H4 (cell line): ENCODE measurements around the gene STAT6. TPM values are rescaled to one million over a fixed set of nuclear protein-coding genes. Genes with fewer than 3 reads are reported as not detected.

ENCODE experiments used
- DNase-seq: peaks from one replicate; pipeline ENCODE4 v3.0.0-alpha.2; 2015; ENCODE audit warnings: low spot score
- total RNA-seq: library from RNA; depleted of rRNA; stranded (reverse); fragments of >200 nt; shearing (Covaris generic); gene quantifications from 2 replicates; pipeline ENCODE4 v1.2.3, GENCODE V29; 2014

The STAT6 gene
- total RNA-seq, 1 experiment from 2014 or later: 9.3 TPM

DNA sequence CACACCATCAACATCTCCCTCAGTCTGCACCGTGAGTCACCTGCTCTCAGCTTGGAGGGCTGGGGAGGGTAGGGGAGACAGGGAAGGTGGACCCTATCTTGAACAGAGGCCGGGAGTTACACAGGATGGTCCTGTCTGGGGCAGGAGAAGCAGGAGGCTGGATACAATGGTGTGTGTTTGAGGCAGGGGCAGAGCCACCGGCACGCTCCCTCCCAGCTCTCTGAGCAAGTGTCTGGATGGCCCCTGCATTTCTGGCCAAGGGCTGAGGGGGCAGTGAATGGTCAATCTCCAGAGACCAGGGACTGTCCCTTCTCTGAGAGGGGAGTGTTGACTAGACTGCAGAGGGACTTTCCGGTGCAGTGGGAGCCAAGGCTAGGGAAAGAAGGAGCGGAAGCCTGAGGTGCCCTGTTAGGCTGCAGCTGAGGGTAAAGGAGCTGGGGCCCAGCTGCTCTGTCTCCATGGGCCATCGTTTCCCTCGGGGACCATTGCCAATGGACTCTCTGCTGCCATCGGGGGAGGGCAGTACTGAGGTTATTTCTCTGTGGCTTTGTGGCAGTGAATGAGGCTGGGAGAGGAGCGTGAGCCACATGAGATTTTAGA, 34.4 kb upstream of the STAT6 start:
- no peak for DNase-seq

DNA sequence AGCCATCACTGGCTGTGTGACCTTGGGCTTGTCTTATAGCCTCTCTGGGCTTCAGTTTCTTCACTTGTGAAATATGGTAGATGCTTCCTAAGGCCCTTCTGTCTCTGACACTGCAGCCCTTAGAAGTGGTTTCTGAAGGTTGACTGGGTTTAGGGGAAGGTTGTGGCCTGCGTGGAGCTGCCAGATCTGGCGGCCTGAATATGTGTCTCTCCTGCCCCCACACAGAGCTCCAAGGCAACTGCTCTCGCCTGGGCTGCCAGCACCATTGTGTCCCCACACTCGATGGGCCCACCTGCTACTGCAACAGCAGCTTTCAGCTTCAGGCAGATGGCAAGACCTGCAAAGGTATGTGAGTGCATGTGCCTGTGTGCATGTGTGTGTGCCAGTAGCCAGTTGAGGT, 32.3 kb upstream of the STAT6 start:
- DNase-seq: no peak

GRCh38 chr12:57142727-57143126, 31.6 kb upstream of the STAT6 start:
- no peak for DNase-seq

DNA sequence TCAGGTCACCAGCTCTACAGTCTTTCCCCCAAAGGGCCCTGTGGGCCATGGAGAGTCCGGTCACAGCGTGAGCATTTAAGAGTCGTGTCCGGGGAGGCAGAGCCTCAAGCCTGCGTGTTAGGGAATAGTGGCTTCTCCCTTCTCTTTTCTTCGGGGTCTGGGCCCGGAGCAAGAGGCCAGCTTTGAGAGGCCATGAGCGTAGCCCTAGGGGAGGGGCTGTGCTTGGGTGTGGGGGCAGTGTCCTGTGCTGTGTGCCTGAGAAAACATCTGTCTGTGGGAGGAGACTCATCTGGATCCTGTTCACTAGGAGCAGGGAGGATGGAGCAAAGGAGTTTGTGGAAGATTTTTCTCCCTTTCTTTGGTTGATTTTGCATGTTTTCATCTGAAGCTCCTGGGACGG, 31.0 kb upstream of the STAT6 start:
- no peak for DNase-seq

DNA sequence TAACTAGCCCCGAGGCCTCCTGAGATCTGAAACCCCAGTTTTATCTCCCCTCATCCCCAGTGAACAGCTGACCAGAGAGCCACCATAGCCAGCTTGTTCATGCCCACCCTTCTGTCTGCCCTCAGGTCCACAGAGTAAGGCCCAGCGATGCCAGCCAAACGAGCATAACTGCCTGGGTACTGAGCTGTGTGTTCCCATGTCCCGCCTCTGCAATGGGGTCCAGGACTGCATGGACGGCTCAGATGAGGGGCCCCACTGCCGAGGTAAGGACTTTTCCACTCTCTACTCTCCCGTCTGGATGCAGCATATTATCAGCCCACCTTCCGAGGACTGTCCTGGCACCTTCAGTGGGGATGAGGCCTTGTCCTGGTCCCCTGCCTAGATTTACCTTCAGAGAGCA, 30.1 kb upstream of the STAT6 start:
- DNase-seq: no peak

DNA sequence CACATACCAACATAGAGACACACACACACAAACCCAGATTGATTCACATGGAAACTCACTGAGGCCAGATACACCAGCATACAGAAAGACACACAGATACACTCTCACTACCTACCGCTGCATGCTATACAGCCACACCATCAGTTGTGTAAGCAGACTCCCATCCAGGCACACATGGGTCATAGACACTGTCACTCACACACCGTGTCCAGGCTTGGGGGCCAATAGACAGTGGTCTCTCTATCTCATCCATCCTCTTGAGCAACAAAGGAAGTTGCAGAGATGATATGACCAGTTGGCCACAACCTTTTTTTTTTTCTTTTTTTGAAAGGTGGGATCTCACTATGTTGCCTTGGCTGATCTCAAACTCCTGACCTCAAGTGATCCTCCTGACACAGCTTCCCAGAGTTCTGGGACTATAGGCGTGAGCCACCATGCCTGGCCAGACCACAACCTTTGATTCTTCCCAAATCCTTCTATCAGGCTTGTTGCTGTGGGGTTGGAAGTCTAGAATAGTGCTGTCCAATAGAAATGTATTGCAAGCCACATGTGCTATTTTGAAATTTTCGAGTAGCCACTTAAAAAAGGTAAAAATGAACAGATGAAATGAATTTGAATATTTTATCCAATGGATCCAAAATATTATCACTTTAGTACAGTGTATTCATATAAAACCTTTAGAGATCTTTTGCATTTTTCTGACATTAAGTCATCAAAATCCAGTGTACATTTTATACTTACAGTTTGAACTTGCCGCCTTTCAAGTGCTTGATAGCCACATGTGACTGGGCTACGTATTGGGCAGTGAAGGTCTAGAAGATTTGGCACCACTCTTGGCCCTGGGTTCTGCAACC, 28.9 kb upstream of the STAT6 start:
- no peak for DNase-seq

DNA sequence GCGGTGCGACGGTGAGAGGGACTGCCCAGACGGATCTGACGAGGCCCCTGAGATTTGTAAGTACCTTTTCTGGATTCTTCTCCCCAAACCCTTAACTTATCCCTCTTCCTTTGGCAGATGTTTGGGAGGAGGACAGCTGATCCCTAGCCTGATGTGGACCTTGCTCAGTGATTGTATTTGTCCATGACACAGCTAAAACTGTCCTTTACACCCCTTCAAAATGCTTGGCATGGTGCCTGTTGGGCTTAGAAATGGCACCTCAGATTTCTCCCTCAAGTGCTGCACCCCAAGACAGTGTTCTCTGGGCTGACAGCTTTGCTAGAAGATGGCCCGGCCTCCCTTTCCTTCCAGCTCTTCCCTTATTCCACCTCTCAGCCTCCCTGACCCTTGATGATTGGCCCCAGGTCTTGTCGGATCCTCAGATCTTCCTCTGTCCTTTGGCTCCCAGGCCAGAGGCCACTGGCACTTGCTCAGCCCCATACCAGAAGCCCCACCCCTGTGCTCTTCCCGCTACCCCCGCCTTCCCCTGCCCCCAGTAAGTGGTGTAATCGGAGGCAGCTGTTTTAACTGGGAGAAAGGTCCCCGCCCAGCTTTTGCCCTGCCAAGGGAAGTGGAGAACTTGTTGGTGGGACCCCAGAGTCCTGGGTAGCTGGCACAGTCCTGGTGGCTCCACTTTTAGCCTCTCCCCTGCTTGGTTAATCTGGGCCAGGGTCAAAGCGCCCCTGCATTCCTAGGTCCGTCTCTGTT, 27.5 kb upstream of the STAT6 start:
- DNase-seq: no peak

DNA sequence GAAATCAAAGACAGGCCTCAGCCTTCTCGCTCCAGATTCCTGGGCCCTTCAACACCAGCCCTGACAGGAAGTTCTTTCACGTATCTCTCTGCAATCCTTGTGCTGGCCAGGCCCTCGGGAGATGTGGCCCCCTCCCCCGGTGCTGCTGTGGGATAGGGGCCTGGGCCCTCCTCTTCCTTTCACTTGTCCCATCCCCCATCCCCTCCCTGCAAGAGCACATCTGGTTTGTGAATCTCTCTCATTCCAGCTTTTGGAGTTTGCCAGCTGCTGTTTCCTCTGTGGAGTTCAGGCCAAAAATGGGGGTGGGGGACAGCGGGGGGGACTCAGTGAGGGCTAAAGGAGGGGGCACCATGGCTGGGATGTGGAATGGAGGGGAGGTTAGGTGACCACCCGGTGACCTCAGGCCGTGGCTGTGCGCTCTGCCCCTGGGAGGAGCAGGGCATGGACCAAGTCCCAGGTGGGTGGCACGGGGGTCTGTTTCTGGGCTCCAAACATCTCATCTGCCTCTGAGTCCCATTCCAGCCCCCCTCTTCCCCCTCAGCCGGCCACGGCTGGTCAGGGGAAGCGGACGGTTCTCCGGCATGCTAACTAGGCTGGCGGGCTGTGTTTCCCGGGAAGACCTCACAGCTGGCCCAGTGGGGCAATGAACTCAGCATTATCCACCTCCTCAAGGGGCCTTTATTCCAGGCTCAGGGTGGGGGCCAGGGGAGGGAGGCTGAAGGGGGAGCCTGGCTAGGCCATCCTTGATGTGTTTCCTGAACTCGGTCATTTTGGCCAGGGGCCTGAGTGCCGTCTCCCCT, 24.6 kb upstream of the STAT6 start:
- DNase-seq: no peak

GRCh38 chr12:57134949-57135348, 23.8 kb upstream of the STAT6 start:
- DNase-seq: no peak

DNA sequence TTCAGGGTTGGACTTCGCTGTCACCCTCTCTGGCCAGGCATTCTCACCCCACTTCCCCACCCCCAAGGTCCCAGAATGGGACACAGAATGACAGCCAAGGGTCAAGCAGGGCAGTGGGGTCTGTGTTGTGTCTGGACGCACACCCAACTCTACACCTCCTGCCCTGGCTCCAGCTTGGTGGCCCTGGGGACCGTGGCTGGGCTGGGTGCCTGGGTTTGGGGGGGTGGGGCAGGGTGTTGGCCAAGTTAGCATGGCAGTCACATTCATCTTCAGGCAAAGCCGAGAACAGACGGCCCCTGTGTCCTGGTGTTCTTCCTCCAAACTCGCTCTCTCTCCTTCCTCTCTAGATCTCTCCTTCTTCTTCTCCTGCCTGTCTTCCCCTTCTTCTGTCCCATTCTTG, 22.8 kb upstream of the STAT6 start:
- DNase-seq: no peak

DNA sequence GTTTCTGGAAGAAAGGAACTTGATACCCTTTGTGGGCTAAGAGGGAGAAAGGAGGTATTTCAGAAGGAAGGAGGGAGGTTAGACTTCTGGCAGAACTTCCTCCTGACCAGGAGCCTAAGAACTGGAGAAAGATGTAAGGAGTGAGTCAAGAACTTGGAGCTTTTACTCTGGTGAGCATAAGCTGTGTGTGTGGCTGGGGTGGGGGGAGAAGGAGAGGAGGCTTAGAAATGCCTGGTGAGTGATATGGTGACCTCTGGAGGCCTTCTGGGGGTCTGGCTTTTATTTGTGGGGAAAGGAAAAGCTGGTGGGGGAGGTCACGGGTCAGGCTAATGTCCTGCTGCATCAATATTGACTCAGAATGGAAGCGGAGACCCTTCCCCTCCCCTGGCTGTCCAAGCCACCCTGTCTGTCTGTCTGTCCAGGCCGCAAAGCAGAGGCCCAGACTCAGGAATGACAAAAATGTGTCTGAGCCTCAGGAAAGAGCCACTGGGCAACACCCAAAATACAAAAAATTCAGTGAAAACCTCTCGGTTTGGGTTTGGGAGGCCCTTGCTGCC, 21.9 kb upstream of the STAT6 start:
- no peak for DNase-seq

- DNase-seq: no peak
These were observed 21.0 kb upstream of the STAT6 start for GRCh38 chr12:57131896-57132744.

DNA sequence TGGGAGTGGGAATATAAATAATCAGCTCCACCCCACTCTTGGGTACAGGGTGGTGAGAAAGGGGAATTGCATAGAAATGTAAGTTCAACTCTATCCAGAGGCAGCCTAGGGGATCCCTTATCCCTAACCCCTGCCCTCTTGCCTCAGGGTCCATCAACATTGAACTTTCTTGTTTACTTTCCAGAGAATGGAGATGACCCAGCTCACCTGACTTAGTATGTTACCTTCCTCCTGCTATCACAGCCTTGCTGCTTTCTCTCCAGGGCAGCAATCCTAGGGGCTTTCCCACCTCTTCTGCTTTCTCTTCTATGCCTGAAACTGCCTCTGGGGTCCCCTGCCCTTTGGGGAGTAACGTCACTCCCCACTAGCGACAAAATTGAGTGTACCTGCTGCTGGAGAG, 19.8 kb upstream of the STAT6 start:
- no peak for DNase-seq

DNA sequence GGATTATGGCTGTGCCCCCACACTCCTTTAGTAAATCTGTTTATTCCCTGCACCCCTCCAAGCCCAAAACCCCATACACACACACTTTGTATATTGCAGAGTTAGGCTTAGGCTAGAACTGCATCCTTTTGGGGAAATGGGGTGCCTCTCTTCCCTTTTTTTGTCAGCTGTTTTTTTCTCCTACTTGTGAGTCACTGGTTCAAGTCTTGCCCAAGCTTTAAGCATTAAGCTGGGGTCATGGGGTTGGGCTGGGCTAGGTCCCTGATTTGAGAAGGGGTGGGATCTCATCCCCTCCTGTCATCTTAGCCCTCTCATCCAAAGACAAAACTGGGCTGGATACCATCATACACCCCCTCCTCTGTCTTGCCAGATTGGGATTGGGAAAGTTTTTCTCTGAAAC, 18.7 kb upstream of the STAT6 start:
- DNase-seq: no peak

DNA sequence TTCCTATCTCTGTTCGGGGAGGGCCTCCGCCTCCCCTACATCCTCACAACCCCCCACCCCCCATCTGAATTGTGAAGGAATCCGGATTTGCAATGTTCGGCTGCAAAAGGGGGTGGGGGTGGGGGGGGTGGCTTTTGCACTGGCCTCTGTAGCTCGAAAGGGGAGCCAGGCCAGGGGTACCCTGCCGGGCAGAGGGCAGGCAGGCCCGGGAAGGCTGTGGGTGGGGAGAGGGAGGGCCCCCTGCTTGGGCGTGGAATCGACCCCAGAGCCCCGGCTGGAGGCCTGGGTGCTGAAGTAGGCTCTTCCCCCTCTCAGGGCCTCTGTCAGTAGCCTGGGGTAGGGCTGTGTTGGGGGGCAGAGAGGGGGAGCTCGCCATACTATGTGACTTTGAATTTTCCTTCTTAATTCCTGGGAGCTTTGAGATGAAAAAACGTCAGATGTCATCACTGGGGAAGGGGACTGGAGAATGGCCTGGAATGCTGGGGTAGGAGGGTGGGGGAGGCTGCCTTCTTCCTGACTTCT, 18.2 kb upstream of the STAT6 start:
- no peak for DNase-seq

DNA sequence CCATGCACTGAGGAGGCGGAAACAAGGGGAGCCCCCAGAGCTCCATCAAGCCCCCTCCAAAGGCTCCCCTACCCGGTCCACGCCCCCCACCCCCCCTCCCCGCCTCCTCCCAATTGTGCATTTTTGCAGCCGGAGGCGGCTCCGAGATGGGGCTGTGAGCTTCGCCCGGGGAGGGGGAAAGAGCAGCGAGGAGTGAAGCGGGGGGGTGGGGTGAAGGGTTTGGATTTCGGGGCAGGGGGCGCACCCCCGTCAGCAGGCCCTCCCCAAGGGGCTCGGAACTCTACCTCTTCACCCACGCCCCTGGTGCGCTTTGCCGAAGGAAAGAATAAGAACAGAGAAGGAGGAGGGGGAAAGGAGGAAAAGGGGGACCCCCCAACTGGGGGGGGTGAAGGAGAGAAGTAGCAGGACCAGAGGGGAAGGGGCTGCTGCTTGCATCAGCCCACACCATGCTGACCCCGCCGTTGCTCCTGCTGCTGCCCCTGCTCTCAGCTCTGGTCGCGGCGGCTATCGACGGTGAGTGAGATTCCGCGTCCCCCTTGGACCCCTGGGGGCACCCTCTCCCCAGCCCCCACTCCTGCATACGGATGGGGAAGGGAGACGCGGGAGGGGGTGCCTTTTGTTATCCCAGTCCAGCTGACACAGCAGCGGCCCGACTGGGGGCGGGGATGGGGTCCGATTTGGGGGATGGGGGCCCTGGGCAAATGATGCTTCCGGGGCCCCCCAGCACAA, 17.5 kb upstream of the STAT6 start:
- DNase-seq: no peak

GRCh38 chr12:57127726-57128518, 16.8 kb upstream of the STAT6 start, which contains the start of gene LRP1:
Gene LRP1, plus strand, starts transcription at chr12:57128483. Its CDS starts 482 bp downstream, at chr12:57128965.
- peak; percentile 65 for DNase-seq

DNA sequence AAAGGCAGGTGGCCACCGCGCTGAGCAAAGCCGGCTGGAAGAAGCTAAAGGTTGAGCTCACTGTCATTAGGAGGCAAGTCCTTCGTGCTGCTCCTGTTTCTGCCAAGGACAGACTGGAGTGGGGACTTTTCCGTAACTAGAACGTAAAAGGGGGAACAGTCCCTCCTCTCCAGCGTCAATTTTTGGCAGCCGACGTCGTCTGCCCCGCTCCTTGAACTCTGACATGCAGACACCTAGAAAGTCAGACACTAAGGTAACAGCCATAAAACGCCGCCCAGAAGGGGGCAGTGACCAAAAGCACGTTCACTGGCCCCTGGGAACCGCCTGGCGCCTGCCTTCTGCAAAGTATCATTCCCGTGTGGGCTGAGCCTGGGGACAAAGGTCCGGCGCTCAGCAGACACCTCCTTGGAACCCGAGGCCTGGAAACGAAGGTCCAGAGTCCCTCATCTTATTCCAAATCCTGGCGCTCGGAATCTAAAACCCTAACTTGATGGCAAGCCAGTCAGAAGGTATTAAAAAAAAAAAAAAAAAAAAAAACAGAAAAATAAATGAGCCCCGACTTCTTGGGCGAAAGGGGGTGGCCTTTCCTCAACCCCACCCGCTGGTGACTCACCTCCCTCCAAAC, 16.1 kb upstream of the STAT6 start:
- peak; percentile 45 for DNase-seq
